Astrocyte (in vitro differentiated cells and primary cell): ENCODE results near the gene AP3S1.

Source experiments
- CTCF ChIP-seq: IDR thresholded peaks from 2 replicates; pipeline ENCODE4 v1.5.1; 2011; ENCODE audit warnings: low read depth, mild to moderate bottlenecking, inconsistent platforms, low read length, moderate library complexity; ENCODE audit not compliant: insufficient read depth
- EZH2 ChIP-seq: IDR thresholded peaks from 2 replicates; pipeline ENCODE4 v1.6.1; 2012; ENCODE audit warnings: mild to moderate bottlenecking, low read length, inconsistent platforms; ENCODE audit not compliant: insufficient read depth

GRCh38 chr5:115807654-115808052, 34.1 kb upstream of the AP3S1 start:
- TF ChIP-seq CTCF (no peak), EZH2 (no peak)
